ENCODE measurements around the gene HARS1. TPM values are rescaled to one million over a fixed set of nuclear protein-coding genes. Genes with fewer than 3 reads are reported as not detected.

HARS1 gene
- total and polyA plus RNA-seq, 2 of the 13 experiments (the other 11 are each of a cell fraction or from before 2014, with no cell fraction given), result 36.9 to 66.2 TPM

DNA sequence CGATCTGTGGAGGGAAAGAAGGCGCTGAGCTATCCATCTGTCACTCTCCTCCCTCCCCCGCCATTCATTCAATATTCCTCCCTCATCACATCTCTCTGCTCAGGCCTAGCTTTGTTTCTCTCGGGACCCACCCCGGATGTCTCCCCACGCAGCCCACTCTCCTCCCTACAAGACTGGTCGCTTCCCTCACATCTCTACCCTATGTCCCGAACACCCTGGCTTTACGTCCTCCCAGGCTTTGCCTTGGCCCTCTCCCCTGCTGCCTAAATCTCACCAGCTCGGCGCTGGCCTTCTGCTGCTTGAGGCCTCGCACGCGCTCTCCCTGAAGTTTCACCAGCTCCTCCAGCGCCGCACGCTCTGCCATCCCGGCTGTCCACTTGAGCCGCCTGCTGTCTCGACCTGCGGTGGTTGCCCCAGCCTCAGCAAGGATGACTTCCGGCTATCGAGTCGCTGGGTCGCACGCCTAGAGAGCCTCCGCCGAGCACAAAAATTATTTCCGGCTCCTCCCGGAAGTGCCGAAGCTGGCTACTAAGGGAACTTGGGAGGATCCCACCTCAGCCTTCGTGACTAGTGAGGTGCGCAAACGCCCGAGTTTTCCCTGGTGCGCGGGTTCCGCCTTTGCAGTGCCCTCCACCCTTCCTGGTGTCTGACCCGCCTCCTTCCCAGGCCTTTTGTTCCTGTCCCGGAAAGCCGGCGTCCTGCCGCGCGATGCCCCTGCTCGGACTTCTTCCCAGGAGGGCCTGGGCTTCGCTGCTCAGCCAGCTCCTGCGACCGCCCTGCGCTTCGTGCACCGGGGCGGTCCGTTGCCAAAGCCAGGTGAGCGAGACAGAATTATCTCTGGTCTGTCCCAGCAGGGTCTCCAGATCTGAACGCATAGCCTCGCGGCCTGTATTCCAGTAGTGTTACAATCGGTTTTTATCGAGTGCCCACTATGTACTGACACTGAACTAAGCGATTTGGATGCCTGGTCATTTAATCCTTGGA, at the start of gene HARS1, which contains the start of gene HARS2 (continued):
- TF ChIP-seq KLF15 (CRISPR knock-in tag; IDR thresholded peaks at IDR 0.05; ENCODE audit: borderline replicate concordance), result 0 out of 2 replicates have a peak, but pooled peaks have one; percentile 28
- TF ChIP-seq PATZ1 (CRISPR knock-in tag; IDR thresholded peaks at IDR 0.05), result peak; percentile 37; the same call in 1 of the 2 replicates
- peak; percentile 94 for TF ChIP-seq KMT2B (CRISPR knock-in tag; IDR thresholded peaks at IDR 0.05)
- TF ChIP-seq POGZ (CRISPR knock-in tag; IDR thresholded peaks at IDR 0.05), result peak; percentile 80; the same call in 1 of the 2 replicates
- TF ChIP-seq ZNF451 (CRISPR knock-in tag; IDR thresholded peaks at IDR 0.05), result no peak
- no peak for TF ChIP-seq ARNTL (CRISPR knock-in tag; IDR thresholded peaks at IDR 0.05)
- no peak for TF ChIP-seq ZNF547 (CRISPR knock-in tag; IDR thresholded peaks at IDR 0.05)
- peak; percentile 45; the same call in 1 of the 2 replicates for TF ChIP-seq CBFB (CRISPR knock-in tag; IDR thresholded peaks at IDR 0.05)
- TF ChIP-seq REPIN1 (CRISPR knock-in tag; IDR thresholded peaks at IDR 0.05; ENCODE audit: borderline replicate concordance, low read depth), result peak; percentile 86
- 0 out of 2 replicates have a peak, but pooled peaks have one; percentile 36 for TF ChIP-seq ATRX (CRISPR knock-in tag; IDR thresholded peaks at IDR 0.05; ENCODE audit: borderline replicate concordance)
- TF ChIP-seq RBM22 (optimal IDR thresholded peaks at IDR 0.05; ENCODE audit: low read length), result no peak
- peak; percentile 98 for TF ChIP-seq KMT2A (CRISPR knock-in tag; IDR thresholded peaks at IDR 0.05)
- no peak for TF ChIP-seq CHCHD3 (CRISPR knock-in tag; IDR thresholded peaks at IDR 0.05)
- TF ChIP-seq ZNF296 (CRISPR knock-in tag; conservative IDR thresholded peaks at IDR 0.05), result no peak
- no peak for TF ChIP-seq MAFG (CRISPR knock-in tag; IDR thresholded peaks at IDR 0.05)
- no peak for TF ChIP-seq FOSL1 (CRISPR knock-in tag; IDR thresholded peaks at IDR 0.05; ENCODE audit: borderline replicate concordance)
- TF ChIP-seq, protein P1, sequence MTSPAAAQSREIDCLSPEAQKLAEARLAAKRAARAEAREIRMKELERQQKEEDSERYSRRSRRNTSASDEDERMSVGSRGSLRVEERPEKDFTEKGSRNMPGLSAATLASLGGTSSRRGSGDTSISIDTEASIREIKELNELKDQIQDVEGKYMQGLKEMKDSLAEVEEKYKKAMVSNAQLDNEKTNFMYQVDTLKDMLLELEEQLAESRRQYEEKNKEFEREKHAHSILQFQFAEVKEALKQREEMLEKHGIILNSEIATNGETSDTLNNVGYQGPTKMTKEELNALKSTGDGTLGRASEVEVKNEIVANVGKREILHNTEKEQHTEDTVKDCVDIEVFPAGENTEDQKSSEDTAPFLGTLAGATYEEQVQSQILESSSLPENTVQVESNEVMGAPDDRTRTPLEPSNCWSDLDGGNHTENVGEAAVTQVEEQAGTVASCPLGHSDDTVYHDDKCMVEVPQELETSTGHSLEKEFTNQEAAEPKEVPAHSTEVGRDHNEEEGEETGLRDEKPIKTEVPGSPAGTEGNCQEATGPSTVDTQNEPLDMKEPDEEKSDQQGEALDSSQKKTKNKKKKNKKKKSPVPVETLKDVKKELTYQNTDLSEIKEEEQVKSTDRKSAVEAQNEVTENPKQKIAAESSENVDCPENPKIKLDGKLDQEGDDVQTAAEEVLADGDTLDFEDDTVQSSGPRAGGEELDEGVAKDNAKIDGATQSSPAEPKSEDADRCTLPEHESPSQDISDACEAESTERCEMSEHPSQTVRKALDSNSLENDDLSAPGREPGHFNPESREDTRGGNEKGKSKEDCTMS (CRISPR knock-in tag; conservative IDR thresholded peaks at IDR 0.05), result no peak
- peak; percentile 83 for TF ChIP-seq BRD4 (CRISPR knock-in tag; IDR thresholded peaks at IDR 0.05)
- TF ChIP-seq RCOR2 (CRISPR knock-in tag; IDR thresholded peaks at IDR 0.05), result 0 out of 2 replicates have a peak, but pooled peaks have one; percentile 38
- peak; percentile 70; the same call in 1 of the 2 replicates for TF ChIP-seq ZNF430 (CRISPR knock-in tag; IDR thresholded peaks at IDR 0.05)
- TF ChIP-seq BORCS8-MEF2B (CRISPR knock-in tag; IDR thresholded peaks at IDR 0.05), result no peak
- 0 out of 2 replicates have a peak, but pooled peaks have one; percentile 13 for TF ChIP-seq HIC2 (CRISPR knock-in tag; IDR thresholded peaks at IDR 0.05; ENCODE audit: low read depth)
- no peak for TF ChIP-seq RFX3 (CRISPR knock-in tag; IDR thresholded peaks at IDR 0.05)
- TF ChIP-seq ZBTB1 (CRISPR knock-in tag; IDR thresholded peaks at IDR 0.05; ENCODE audit: borderline replicate concordance), result no peak
